Mononuclear cell (primary cell): ENCODE data around the gene TEPSIN. TPM values are rescaled to one million over a fixed set of nuclear protein-coding genes. Genes with fewer than 3 reads are reported as not detected.

ENCODE experiments used
- H3K27me3 ChIP-seq: 2 replicates; pipeline ENCODE4 v1.6.0; 2011; ENCODE audit warnings: low read length, control low read depth; ENCODE audit not compliant: insufficient read depth
- H3K4me1 ChIP-seq: 2 replicates; pipeline ENCODE4 v1.5.1; 2011; ENCODE audit warnings: mild to moderate bottlenecking, low read length, control low read depth; ENCODE audit not compliant: insufficient read depth
- H3K4me3 ChIP-seq: 2 replicates; pipeline ENCODE4 v1.5.1; 2011; ENCODE audit warnings: mild to moderate bottlenecking, low read length, moderate library complexity
- H3K9me3 ChIP-seq: 2 replicates; pipeline ENCODE4 v1.5.1; 2011; ENCODE audit warnings: low read depth, mild to moderate bottlenecking, control low read depth, low read length
- total RNA-seq: library from RNA; depleted of rRNA; stranded (reverse); fragments of >200 nt; gene quantifications from one replicate; pipeline ENCODE4 v1.2.3, GENCODE V29; 2012

TEPSIN gene
- total RNA-seq, 1 donor: 39.6 TPM

DNA sequence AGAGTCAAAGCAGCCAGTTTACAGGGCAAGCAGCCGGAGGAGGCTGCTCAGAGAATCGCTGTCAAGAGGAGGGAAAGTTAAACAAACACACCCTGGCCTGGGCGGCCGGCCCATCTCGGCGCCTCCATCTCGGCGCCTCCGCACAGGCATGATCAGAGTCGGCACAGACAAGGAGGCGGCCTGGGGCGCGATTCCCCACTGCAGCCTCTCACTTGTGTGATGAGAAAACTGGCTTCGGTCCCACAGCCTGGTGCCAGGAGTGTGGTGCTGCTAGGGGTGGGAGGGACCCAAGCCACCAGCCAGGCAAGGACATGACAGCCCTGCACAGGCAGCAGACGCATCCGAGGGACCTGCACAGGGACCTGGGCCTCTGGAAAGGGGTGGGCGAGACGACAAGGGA is 38.6 kb upstream of the TEPSIN start:
- Histone ChIP-seq H3K4me3 (no peak overlapping the region), H3K27me3 (no peaks in the 10 kb centered on the region)

GRCh38 chr17:81276781-81277180 is 37.9 kb upstream of the TEPSIN start:
- no peak overlapping the region for H3K4me3 ChIP-seq
- peaks cover 19% of the 10 kb centered on the region for H3K4me1 ChIP-seq
- no peaks in the 10 kb centered on the region for H3K9me3 ChIP-seq
- no peaks in the 10 kb centered on the region for H3K27me3 ChIP-seq

More for the DNA sequence above, 38.6 kb upstream of the TEPSIN start:
- H3K4me1 ChIP-seq: peaks cover 14% of the 10 kb centered on the region
- no peaks in the 10 kb centered on the region for H3K9me3 ChIP-seq

GRCh38 chr17:81274471-81274855 is 35.6 kb upstream of the TEPSIN start:
- Histone ChIP-seq H3K4me3 (no peak overlapping the region), H3K4me1 (peaks cover 19% of the 10 kb centered on the region), H3K27me3 (no peaks in the 10 kb centered on the region), H3K9me3 (no peaks in the 10 kb centered on the region)

DNA sequence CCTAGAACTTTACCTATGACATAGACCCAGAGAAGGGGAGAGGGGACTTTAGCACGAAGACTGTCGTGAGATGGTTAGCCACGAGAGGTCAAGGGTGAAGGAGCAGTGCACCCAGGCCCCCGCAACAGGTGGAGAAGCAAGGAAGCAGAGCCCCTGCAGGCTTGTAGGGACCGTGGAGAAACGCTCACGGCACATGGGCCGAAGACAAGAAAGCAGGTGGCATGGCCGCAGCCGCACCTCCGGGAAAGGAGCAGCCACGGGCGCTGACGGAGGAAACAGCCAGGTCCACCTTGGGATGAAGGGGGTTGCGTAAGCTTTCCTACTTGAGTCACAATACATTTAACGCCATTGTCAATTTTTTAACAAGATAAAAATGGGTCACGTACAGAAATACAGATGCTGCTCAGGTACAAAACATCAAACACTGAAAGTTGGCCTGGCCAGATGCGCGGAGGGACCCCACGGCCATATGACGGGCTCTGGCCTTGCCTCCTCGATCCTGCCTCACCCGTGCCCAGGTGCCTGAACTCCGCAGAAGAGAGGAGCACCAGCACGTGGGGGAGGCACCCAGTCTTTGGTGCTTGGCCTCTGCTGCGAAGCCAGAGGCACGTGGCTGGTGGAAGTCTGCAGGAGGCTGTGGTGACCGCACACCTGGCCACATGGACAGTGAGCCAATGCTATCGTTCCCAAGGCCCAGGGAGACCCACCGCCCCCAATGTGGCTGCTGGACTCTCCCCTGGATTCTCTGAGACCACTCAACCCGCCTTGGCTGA is 35.0 kb upstream of the TEPSIN start:
- no peak overlapping the region for H3K4me3 ChIP-seq
- no peaks in the 10 kb centered on the region for H3K27me3 ChIP-seq
- no peaks in the 10 kb centered on the region for H3K9me3 ChIP-seq
- H3K4me1 ChIP-seq: peaks cover 19% of the 10 kb centered on the region

DNA sequence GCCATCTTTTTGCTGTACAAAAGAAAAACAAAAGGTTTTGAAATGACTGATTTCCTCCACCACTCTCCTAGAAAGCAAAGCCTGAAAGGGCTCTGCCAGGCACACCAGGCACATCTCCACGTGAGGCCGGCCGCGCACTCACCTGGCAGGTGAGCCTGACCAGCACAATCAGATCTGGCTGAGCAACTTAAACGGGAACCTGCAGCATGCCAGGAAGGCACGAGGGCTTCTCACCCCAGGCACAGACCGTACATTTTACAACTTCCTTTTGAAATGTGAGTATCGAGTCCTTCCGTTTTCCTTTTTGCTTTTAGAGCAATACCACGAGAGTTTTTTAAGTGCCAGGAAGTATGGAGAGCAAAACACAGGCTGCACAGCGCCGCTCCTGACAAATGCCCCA is 33.8 kb upstream of the TEPSIN start:
- H3K4me1 ChIP-seq: peaks cover 23% of the 10 kb centered on the region
- no peaks in the 10 kb centered on the region for H3K27me3 ChIP-seq
- H3K4me3 ChIP-seq: no peak overlapping the region
- no peaks in the 10 kb centered on the region for H3K9me3 ChIP-seq

GRCh38 chr17:81271226-81271625 is 32.4 kb upstream of the TEPSIN start:
- H3K4me3 ChIP-seq: no peak overlapping the region
- H3K27me3 ChIP-seq: no peaks in the 10 kb centered on the region
- H3K9me3 ChIP-seq: no peaks in the 10 kb centered on the region
- peaks cover 28% of the 10 kb centered on the region for H3K4me1 ChIP-seq

- Histone ChIP-seq H3K4me3 (no peak overlapping the region), H3K4me1 (peaks cover 28% of the 10 kb centered on the region), H3K9me3 (no peaks in the 10 kb centered on the region), H3K27me3 (no peaks in the 10 kb centered on the region)
These were observed 31.4 kb upstream of the TEPSIN start for GRCh38 chr17:81270279-81270678.

DNA sequence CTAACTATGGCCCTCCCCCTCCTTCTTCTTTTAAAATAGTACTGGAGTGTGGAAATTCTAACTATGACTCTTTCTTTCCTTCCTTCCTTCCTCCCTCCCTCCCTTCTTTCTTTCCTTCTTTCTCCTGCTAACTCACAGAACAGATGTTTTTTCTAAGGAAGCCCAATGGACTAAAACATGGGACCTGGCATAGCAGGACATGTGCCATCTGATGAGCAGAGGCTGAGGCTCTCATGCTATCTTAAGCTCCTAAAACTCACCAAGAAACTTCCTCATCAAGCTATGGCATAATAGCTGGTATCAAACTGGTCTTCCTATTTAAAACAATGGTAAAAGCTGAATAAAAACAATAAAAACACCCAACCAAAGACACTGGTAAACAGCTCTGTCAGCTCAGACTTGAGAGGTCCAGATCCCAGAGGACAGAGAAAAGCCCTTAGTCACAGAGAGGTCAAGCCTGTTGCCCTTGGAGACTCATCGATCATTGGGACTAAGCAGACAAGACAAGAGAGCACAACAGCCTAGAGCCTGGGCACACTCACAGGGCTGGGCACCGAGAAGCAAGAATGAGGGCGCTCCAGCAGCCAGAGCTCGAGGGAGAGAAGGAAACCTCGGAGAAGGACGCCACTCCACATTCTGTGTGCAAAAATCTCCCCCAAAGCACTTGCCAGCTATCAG is 28.7 kb upstream of the TEPSIN start:
- Histone ChIP-seq H3K4me1 (peaks cover 15% of the 10 kb centered on the region), H3K4me3 (no peak overlapping the region), H3K9me3 (no peaks in the 10 kb centered on the region), H3K27me3 (no peaks in the 10 kb centered on the region)

DNA sequence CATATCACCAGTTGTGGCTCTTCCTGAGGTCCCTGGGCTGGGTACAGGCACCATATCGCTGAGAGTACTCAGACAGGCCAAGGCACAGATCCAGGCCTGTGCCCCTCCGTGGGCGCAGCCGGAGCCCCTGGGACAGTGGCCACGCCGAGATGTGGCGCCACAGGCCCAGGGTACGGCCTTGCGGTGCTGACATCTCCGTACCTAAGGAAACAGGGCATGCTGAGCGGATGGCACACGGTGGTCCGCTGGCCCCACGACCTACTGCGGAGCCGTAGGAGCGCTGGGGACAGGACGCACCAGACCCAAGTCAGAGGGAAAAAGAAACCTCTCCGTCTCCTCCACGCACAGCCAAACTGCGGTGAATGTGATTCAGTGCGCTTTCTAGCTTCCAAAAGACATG is 26.7 kb upstream of the TEPSIN start:
- Histone ChIP-seq H3K27me3 (no peaks in the 10 kb centered on the region), H3K4me3 (no peak overlapping the region), H3K4me1 (peaks cover 9% of the 10 kb centered on the region), H3K9me3 (no peaks in the 10 kb centered on the region)

GRCh38 chr17:81264640-81265039 is 25.8 kb upstream of the TEPSIN start:
- Histone ChIP-seq H3K4me3 (no peak overlapping the region), H3K4me1 (peaks cover 9% of the 10 kb centered on the region), H3K27me3 (no peaks in the 10 kb centered on the region), H3K9me3 (no peaks in the 10 kb centered on the region)

DNA sequence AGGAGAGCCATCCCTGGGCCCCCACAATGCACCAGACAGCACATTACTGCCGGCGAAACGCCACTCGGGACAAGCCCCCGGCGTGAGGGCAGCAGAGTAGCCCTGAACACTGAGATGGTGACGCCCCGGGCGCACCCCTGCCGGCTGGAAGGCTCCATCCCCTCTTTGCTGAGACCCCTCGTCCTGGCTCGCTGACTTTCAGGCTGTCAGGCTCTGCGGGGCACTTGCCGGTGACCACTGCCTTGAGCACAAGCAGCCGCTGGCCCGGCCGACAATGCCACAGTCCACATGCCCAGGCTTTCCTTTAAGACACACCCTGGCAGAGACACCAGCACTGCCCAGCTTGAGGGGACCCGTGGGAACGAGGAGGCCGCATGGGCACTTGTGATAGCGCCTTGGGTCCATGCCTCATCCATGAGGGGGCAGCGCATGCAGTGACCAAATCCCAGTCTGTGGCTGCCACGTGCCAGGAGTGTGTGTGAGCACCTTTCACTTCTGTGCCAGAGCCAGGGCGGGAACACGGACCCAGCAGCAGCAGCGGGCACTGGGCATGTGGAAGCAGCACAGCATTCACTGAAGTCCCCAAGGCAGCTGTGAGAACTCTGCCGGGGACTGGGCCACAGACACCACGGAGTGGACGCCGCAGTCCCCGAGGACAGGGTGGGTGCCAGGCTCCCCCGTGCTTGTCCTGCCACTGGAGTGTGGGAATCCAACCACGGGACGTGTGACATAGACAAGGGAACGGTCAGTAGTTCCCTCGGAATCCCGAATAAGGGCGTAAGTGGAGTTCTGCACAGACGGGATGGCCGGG is 24.7 kb upstream of the TEPSIN start:
- no peaks in the 10 kb centered on the region for H3K27me3 ChIP-seq
- peaks cover 9% of the 10 kb centered on the region for H3K4me1 ChIP-seq
- H3K9me3 ChIP-seq: no peaks in the 10 kb centered on the region
- H3K4me3 ChIP-seq: no peak overlapping the region

GRCh38 chr17:81261582-81262336 is 22.9 kb upstream of the TEPSIN start:
- Histone ChIP-seq H3K4me1 (no peaks in the 10 kb centered on the region), H3K9me3 (no peaks in the 10 kb centered on the region), H3K4me3 (no peak overlapping the region), H3K27me3 (no peaks in the 10 kb centered on the region)

DNA sequence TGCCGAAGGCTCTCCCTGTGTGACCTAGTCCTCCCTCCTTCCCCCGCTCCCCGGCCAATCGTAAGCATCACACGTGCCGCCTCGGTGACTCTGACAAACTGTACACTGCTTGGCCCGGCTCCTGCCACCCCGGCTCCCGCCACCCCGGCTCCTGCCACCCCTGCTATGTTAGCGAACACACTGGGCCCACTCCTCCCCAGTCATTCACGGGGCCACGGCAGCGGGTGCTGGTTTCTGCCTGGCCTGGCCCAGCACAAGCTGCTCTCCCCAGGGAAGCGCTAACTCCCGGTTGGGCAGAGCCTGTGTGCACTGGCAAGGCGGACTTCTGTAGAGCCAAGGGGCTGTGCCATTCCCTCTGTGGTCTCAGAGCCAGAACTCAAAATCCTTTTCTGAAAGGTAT is 22.2 kb upstream of the TEPSIN start:
- no peaks in the 10 kb centered on the region for H3K9me3 ChIP-seq
- no peaks in the 10 kb centered on the region for H3K27me3 ChIP-seq
- no peaks in the 10 kb centered on the region for H3K4me1 ChIP-seq
- no peak overlapping the region for H3K4me3 ChIP-seq

DNA sequence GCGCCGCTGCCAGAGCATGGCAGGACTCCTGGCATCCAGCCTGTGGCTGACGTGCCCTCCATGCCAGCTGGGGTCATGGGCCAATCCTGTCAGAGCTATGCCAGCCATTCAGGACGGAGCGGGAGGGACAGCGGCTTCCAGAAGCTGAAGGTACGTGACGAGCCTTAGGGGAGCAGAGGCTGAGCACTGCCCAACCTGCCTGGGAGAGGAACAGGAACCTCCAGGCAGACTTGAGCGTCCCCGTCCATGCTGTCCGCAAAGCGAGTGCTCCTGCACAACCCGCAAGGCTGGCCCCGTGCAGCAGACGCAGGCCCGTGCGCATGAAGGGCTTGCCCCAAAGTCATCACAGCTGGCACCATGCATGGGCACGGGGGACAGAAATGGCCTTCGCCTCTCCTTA is 21.8 kb upstream of the TEPSIN start:
- H3K9me3 ChIP-seq: no peaks in the 10 kb centered on the region
- no peak overlapping the region for H3K4me3 ChIP-seq
- no peaks in the 10 kb centered on the region for H3K27me3 ChIP-seq
- H3K4me1 ChIP-seq: peaks cover 3% of the 10 kb centered on the region

DNA sequence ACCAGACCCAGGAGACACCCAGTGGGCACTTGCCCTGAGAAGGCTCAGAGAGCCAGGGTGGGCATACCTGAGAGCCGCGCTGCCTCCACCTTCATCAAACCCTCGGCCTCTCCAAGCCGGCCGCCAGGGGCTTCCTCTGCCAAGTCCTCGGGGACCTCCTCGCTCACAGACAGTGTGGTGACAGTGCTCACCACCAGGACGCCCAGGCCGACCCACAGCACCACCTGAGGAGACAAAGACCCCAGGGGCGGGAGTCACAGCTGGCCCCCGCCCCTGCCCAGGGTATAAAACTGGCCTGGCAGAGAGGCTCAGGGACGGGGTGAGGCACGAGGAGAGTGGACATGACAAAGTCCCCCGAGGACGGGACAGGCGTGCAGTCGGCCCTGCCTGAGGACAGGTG is 21.3 kb upstream of the TEPSIN start:
- Histone ChIP-seq H3K9me3 (no peaks in the 10 kb centered on the region), H3K4me3 (no peak overlapping the region), H3K4me1 (peaks cover 8% of the 10 kb centered on the region), H3K27me3 (no peaks in the 10 kb centered on the region)
